Esophagus squamous epithelium (tissue), 5 donors: ENCODE measurements around the gene SRRM2. TPM values are rescaled to one million over a fixed set of nuclear protein-coding genes. Genes with fewer than 3 reads are reported as not detected.

Source experiments
- DNase-seq: peaks from one replicate; lab custom pipeline; 2025; lab: John Stamatoyannopoulos, UW
- H3K27ac ChIP-seq, 4 donors: fragments of 200-600 bp; sonication (generic); one replicate each; pipeline ENCODE4 v1.5.1; 2016 to 2019; ENCODE audit warnings: mild to moderate bottlenecking in 1 of 4
- H3K27me3 ChIP-seq, 4 donors: fragments of 200-600 bp; sonication (generic); 1 replicate in 3 of 4; 2 replicates in 1 of 4; pipeline versions ENCODE4 v1.5.1 to v1.6.0; 2017 to 2021; ENCODE audit warnings: antibody characterized with exemption in 1 of 4
- H3K36me3 ChIP-seq, 3 donors: fragments of 200-600 bp; sonication (generic); one replicate each; pipeline ENCODE4 v1.5.1; 2016 to 2019
- H3K4me1 ChIP-seq, 3 donors: fragments of 200-600 bp; sonication (generic); one replicate each; pipeline ENCODE4 v1.5.1; 2017 to 2019
- H3K4me3 ChIP-seq, 4 donors: fragments of 200-600 bp; sonication (generic); 1 replicate in 3 of 4; 2 replicates in 1 of 4; pipeline ENCODE4 v1.5.1; 2016 to 2019; ENCODE audit warnings: mild to moderate bottlenecking in 2 of 4, moderate library complexity in 1 of 4
- H3K9me3 ChIP-seq, 3 donors: fragments of 200-600 bp; sonication (generic); one replicate each; pipeline ENCODE4 v1.5.1; 2016 to 2019
- POLR2A ChIP-seq, 4 donors: fragments of 450-650 bp; IDR thresholded peaks; one replicate each; pipeline ENCODE4 v1.6.1; 2017; ENCODE audit warnings: antibody characterized with exemption in 4 of 4, mild to moderate bottlenecking in 4 of 4, moderate library complexity in 3 of 4
- WGBS, 2 donors: methylation state at CpG; one replicate each; pipeline ENCODE4 v1.1.5; 2018; 5-methylcytosine and 5-hydroxymethylcytosine counted together
- intact Hi-C: fragments of 100-400 bp; cut with DNase I; formaldehyde crosslinking; loops from one replicate; pipeline ENCODE4 v1.15.0; 2022
- total RNA-seq, 4 donors: library from RNA; depleted of rRNA; stranded (reverse); fragments of >200 nt; gene quantifications; one replicate each; pipeline ENCODE4 v1.1.0, GENCODE V29; 2016
- TF ChIP-seq, protein P1 (sequence below), 6 experiments: fragments of 450-650 bp in 4 of 6; fragments of 200-600 bp in 2 of 6; sonication (generic) in 2 of 6; IDR thresholded peaks; one replicate each; pipeline ENCODE4 v1.5.1; 2016 to 2019; ENCODE audit warnings: antibody characterized with exemption in 6 of 6, mild to moderate bottlenecking in 4 of 6, moderate library complexity in 4 of 6
- donor health status: DM: yes; HTN: yes; CAD: no.

Gene SRRM2
- total RNA-seq, 4 donors from 2014 or later, result 80.7 to 290 (median 233) TPM

DNA sequence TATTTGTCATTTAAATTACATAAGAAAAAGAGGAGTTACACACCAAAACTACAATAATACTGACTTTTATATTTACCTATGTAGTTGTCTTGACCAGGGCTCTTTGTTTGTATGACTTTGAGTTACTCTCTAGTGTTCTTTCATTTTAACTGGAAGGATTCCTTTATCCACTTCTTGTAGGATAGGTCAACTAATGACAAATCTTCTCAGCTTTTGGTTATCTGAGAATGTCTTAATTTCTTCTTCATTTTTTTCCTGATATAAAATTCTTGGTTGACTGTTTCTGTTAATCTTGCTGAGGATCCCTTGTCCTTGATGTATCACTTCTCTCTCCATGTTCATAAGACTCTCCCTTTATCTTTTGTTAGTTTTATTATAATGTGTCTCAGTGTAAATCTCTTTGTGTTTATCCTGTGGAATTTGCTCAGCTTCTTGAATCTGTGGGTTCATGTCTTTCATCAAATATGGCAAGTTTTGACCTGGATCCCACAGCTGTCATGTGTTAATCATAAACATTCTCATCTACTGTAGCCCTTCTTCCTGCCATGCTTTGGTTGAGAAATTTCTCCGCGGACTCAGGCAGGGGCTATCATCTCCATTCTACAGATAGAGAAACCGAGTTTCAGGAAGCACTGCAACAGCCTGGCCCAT is 51.2 kb downstream of the SRRM2 start:
- intact Hi-C loops, result no loop called here
- H3K27ac ChIP-seq, result no peak overlapping the region
- no peak for DNase-seq
- peaks cover 0 to 48% (median 0%) of the 10 kb centered on the region in 4 donors for H3K27me3 ChIP-seq
- TF ChIP-seq, protein P1, sequence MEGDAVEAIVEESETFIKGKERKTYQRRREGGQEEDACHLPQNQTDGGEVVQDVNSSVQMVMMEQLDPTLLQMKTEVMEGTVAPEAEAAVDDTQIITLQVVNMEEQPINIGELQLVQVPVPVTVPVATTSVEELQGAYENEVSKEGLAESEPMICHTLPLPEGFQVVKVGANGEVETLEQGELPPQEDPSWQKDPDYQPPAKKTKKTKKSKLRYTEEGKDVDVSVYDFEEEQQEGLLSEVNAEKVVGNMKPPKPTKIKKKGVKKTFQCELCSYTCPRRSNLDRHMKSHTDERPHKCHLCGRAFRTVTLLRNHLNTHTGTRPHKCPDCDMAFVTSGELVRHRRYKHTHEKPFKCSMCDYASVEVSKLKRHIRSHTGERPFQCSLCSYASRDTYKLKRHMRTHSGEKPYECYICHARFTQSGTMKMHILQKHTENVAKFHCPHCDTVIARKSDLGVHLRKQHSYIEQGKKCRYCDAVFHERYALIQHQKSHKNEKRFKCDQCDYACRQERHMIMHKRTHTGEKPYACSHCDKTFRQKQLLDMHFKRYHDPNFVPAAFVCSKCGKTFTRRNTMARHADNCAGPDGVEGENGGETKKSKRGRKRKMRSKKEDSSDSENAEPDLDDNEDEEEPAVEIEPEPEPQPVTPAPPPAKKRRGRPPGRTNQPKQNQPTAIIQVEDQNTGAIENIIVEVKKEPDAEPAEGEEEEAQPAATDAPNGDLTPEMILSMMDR (IDR thresholded peaks at IDR 0.05), result no peak
- TF ChIP-seq POLR2A (IDR thresholded peaks at IDR 0.05), result no peak
- no peak overlapping the region for H3K4me3 ChIP-seq
- peaks cover 0 to 15% (median 14%) of the 10 kb centered on the region in 3 donors for H3K9me3 ChIP-seq
- no peaks in the 10 kb centered on the region for H3K4me1 ChIP-seq
- WGBS, 2 donors, result 70 to 87% methylated on average over 3 of the region's 3 CpGs
- H3K36me3 ChIP-seq, result no peaks in the 10 kb centered on the region

DNA sequence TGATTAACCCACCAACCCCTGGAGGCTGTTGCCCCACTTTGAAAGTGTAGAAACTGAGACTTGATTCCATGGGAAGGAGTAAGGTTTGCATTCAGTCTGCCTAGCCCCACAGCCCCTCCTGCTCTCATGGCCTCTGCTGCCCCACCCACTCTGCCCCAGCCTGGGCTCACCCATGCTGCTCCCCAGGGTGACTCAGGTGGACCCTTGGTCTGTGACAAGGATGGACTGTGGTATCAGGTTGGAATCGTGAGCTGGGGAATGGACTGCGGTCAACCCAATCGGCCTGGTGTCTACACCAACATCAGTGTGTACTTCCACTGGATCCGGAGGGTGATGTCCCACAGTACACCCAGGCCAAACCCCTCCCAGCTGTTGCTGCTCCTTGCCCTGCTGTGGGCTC is 52.3 kb downstream of the SRRM2 start:
- no peak for DNase-seq
- no peak overlapping the region for H3K27ac ChIP-seq
- peaks cover 0 to 15% (median 14%) of the 10 kb centered on the region in 3 donors for H3K9me3 ChIP-seq
- TF ChIP-seq, protein P1 (IDR thresholded peaks at IDR 0.05), result no peak
- no peak for TF ChIP-seq POLR2A (IDR thresholded peaks at IDR 0.05)
- intact Hi-C loops, result no loop called here
- H3K27me3 ChIP-seq, result peaks cover 0 to 40% (median 0%) of the 10 kb centered on the region in 4 donors
- whole genome bisulfite sequencing, 2 donors, result 60 to 67% methylated on average over 1 of the region's 4 CpGs
- H3K4me1 ChIP-seq, result no peaks in the 10 kb centered on the region
- H3K4me3 ChIP-seq, result no peak overlapping the region
- no peaks in the 10 kb centered on the region for H3K36me3 ChIP-seq

DNA sequence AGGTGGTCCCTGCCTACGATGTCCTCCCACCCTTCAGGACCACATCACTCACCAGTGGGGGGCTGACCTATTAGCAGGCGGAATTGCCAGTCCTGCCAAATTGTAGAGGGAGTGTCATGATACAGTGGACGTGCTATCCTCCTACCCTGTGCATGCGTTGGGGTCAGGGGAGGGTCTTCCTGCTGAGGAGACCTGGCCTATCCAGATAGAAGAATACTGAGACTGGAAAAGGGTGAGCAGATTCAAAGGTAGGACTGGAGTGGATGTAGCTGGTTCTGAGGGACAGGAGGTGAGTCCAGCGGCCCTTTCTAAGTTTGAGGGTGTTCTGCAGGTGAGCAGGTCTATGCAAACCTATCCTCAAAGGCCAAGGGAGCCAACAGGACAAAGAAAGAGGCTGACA is 53.8 kb downstream of the SRRM2 start:
- intact Hi-C loops, result no loop called here
- Histone ChIP-seq H3K4me3 (no peak overlapping the region), H3K27ac (no peak overlapping the region), H3K4me1 (no peaks in the 10 kb centered on the region), H3K36me3 (no peaks in the 10 kb centered on the region), H3K9me3 (peaks cover 0 to 15% (median 14%) of the 10 kb centered on the region in 3 donors), H3K27me3 (peaks cover 0 to 53% (median 0%) of the 10 kb centered on the region in 4 donors)
- 74% methylated on average over 5 of the region's 5 CpGs for WGBS, 2 donors
- TF ChIP-seq, protein P1 (IDR thresholded peaks at IDR 0.05), result no peak
- no peak for TF ChIP-seq POLR2A (IDR thresholded peaks at IDR 0.05)
- DNase-seq, result no peak

DNA sequence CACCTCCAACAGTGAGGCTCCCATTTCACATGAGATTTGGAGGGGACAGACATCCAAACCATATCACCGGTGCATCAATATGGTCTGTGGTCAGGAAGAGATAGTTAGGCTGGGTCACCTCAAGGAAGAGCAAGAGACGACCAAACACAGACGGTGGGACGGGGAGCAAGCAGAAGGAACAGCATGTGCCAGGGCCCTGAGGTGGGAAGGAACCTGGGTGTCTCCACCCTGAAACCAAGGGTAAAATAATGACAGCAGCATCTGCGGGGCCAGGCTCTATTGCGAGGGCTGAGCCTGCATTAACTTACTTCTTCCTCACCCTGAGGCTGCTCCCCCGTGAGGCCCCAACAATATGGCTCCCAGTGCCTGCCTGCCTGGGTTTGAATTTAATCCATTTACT is 55.7 kb downstream of the SRRM2 start:
- intact Hi-C loops, result no loop called here
- no peak overlapping the region for H3K27ac ChIP-seq
- DNase-seq, result no peak
- H3K4me1 ChIP-seq, result peaks cover 0 to 9% (median 4%) of the 10 kb centered on the region in 3 donors
- peaks cover 0 to 15% (median 14%) of the 10 kb centered on the region in 3 donors for H3K9me3 ChIP-seq
- H3K4me3 ChIP-seq, result no peak overlapping the region
- peaks cover 0 to 66% (median 0%) of the 10 kb centered on the region in 4 donors for H3K27me3 ChIP-seq
- no peak for TF ChIP-seq POLR2A (IDR thresholded peaks at IDR 0.05)
- TF ChIP-seq, protein P1 (IDR thresholded peaks at IDR 0.05), result no peak
- 87 to 91% methylated on average over 7 of the region's 7 CpGs for WGBS, 2 donors
- H3K36me3 ChIP-seq, result no peaks in the 10 kb centered on the region

DNA sequence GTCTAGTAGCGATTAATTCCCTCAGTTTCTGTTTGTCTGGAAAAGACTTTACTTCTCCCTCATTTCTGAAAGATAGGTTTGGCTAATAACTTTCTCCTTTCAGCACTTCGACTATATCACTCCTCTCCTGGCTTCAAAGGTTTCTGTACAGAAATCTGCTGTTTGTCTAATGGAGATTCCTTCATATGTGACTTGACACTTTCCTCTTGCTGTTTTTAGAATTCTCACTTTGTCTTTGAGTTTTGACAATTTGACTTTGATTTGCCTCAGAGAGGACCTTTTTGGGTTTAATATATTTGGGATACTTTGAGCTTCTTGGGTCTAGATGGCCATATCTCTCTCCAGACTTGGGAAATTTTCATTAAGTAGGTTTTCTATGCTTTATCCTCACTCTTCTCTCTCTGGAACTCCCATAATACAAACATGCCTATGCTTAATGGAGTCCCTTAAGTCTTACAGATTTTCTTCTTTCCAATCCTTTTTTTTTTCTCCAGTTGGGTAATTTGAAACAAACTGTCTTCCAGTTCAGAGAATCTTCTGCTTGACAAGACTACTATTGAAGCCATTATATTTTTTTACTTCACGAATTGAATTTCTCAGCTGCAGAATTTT is 56.8 kb downstream of the SRRM2 start:
- no peak for DNase-seq
- Histone ChIP-seq H3K27ac (no peak overlapping the region), H3K4me1 (peaks cover 0 to 9% (median 4%) of the 10 kb centered on the region in 3 donors), H3K27me3 (peaks cover 0 to 76% (median 0%) of the 10 kb centered on the region in 4 donors), H3K4me3 (no peak overlapping the region), H3K9me3 (peaks cover 0 to 7% (median 4%) of the 10 kb centered on the region in 3 donors), H3K36me3 (no peaks in the 10 kb centered on the region)
- intact Hi-C loops, result no loop called here
- TF ChIP-seq, protein P1 (IDR thresholded peaks at IDR 0.05), result no peak
- TF ChIP-seq POLR2A (IDR thresholded peaks at IDR 0.05), result no peak
- WGBS, 2 donors, result 61 to 81% methylated on average over 3 of the region's 3 CpGs
